GM12892 (cell line): ENCODE measurements around the gene NBEA.

Experiments
- DNase-seq: peaks from one replicate; pipeline ENCODE4 v3.0.0; 2011; ENCODE audit not compliant: insufficient read length
- FAIRE-seq: peaks from 2 replicates; lab custom pipeline; 2011; peaks lifted over from hg19 to GRCh38; lab: Jason Lieb, UNC
- POLR2A ChIP-seq: IDR thresholded peaks from 2 replicates; pipeline ENCODE4 v1.6.1; 2011; ENCODE audit warnings: low read depth, low read length, control low read depth
- POLR2AphosphoS5 ChIP-seq: IDR thresholded peaks from 2 replicates; pipeline ENCODE4 v1.6.1; 2011; ENCODE audit warnings: low read depth, low read length, control low read depth
- TAF1 ChIP-seq: IDR thresholded peaks from 2 replicates; pipeline ENCODE4 v1.6.1; 2011; ENCODE audit warnings: low read depth, mild to moderate bottlenecking, control low read depth, low read length, borderline replicate concordance

Gene NBEA

GRCh38 chr13:35496006-35496405, 553.9 kb downstream of the NBEA start:
- TF ChIP-seq POLR2A (no peak), POLR2AphosphoS5 (no peak), TAF1 (no peak)
- DNase-seq: no peak
- no peak for FAIRE-seq

GRCh38 chr13:35496761-35497386, 554.8 kb downstream of the NBEA start:
- FAIRE-seq (no peak), DNase-seq (no peak)
- TF ChIP-seq POLR2A (no peak), POLR2AphosphoS5 (no peak), TAF1 (no peak)

- TF ChIP-seq POLR2AphosphoS5: no peak
- no peak for TF ChIP-seq POLR2A
- no peak for TF ChIP-seq TAF1
- no peak for FAIRE-seq
- DNase-seq: no peak
Measured at GRCh38 chr13:35498231-35498630, 556.2 kb downstream of the NBEA start.

- TF ChIP-seq TAF1: no peak
- no peak for TF ChIP-seq POLR2AphosphoS5
- TF ChIP-seq POLR2A: no peak
- DNase-seq: no peak
- FAIRE-seq: no peak
Measured at GRCh38 chr13:35499196-35499662, 557.2 kb downstream of the NBEA start.

GRCh38 chr13:35499676-35500075, 557.6 kb downstream of the NBEA start:
- FAIRE-seq: no peak
- DNase-seq: no peak
- no peak for TF ChIP-seq TAF1
- TF ChIP-seq POLR2AphosphoS5: no peak
- no peak for TF ChIP-seq POLR2A

GRCh38 chr13:35500144-35500543, 558.1 kb downstream of the NBEA start:
- no peak for FAIRE-seq
- DNase-seq: no peak
- TF ChIP-seq TAF1 (no peak), POLR2AphosphoS5 (no peak), POLR2A (no peak)

- TF ChIP-seq POLR2AphosphoS5 (no peak), TAF1 (no peak), POLR2A (no peak)
- FAIRE-seq (no peak), DNase-seq (no peak)
Measured at GRCh38 chr13:35501661-35502235, 559.7 kb downstream of the NBEA start.

GRCh38 chr13:35502456-35502855, 560.4 kb downstream of the NBEA start:
- TF ChIP-seq POLR2A (no peak), POLR2AphosphoS5 (no peak), TAF1 (no peak)
- DNase-seq: no peak
- FAIRE-seq: no peak

GRCh38 chr13:35512271-35512920, 570.3 kb downstream of the NBEA start:
- TF ChIP-seq POLR2AphosphoS5 (no peak), TAF1 (no peak), POLR2A (no peak)
- DNase-seq (no peak), FAIRE-seq (no peak)

GRCh38 chr13:35514061-35514477, 572.0 kb downstream of the NBEA start:
- FAIRE-seq (no peak), DNase-seq (no peak)
- no peak for TF ChIP-seq POLR2AphosphoS5
- no peak for TF ChIP-seq POLR2A
- no peak for TF ChIP-seq TAF1

- DNase-seq (no peak), FAIRE-seq (no peak)
- TF ChIP-seq POLR2A (no peak), POLR2AphosphoS5 (no peak), TAF1 (no peak)
Measured at GRCh38 chr13:35514801-35515502, 572.9 kb downstream of the NBEA start.
